Suprapubic skin (tissue), 4 donors: ENCODE data around the gene SLC38A9. TPM values are rescaled to one million over a fixed set of nuclear protein-coding genes. Genes with fewer than 3 reads are reported as not detected.
A peak's percentile ranks its signal among the peaks of the same experiment; 100 is the strongest.
"Not testable (repeated sequence)": the region's sequence is repeated elsewhere in the genome, so short reads cannot be mapped to it uniquely, and the experiment has no call there.

Experiments
- DNase-seq, 2 donors: peaks; one replicate each; pipeline ENCODE4 v3.0.0-alpha.2; 2019; ENCODE audit warnings: low spot score in 2 of 2
- H3K27ac ChIP-seq: fragments of 200-600 bp; sonication (generic); one replicate; pipeline ENCODE4 v1.5.1; 2019
- H3K27me3 ChIP-seq: fragments of 200-600 bp; sonication (generic); one replicate; pipeline ENCODE4 v1.5.1; 2019
- H3K36me3 ChIP-seq: fragments of 200-600 bp; sonication (generic); one replicate; pipeline ENCODE4 v1.5.1; 2019
- H3K4me1 ChIP-seq: fragments of 200-600 bp; sonication (generic); one replicate; pipeline ENCODE4 v1.5.1; 2019
- H3K4me3 ChIP-seq: fragments of 200-600 bp; sonication (generic); one replicate; pipeline ENCODE4 v1.5.1; 2019; ENCODE audit warnings: mild to moderate bottlenecking
- H3K9me3 ChIP-seq: fragments of 200-600 bp; sonication (generic); one replicate; pipeline ENCODE4 v1.5.1; 2019
- CTCF ChIP-seq, 2 donors: fragments of 200-600 bp in 1 of 2; fragments of 450-650 bp in 1 of 2; sonication (generic) in 1 of 2; IDR thresholded peaks; one replicate each; pipeline ENCODE4 v1.5.1; 2016 to 2019; ENCODE audit warnings: antibody characterized with exemption in 2 of 2, mild to moderate bottlenecking in 1 of 2, moderate library complexity in 1 of 2
- EP300 ChIP-seq: sonication (generic); formaldehyde crosslinking; IDR thresholded peaks from one replicate; pipeline ENCODE4 v1.6.1; 2017; ENCODE audit warnings: antibody characterized with exemption
- POLR2A ChIP-seq, 2 donors: fragments of 450-650 bp; IDR thresholded peaks; one replicate each; pipeline ENCODE4 v1.6.1; 2017; ENCODE audit warnings: antibody characterized with exemption in 2 of 2, mild to moderate bottlenecking in 2 of 2, moderate library complexity in 2 of 2
- POLR2AphosphoS5 ChIP-seq, 3 donors: sonication (generic); formaldehyde crosslinking; IDR thresholded peaks; one replicate each; pipeline ENCODE4 v1.6.1; 2017; ENCODE audit warnings: antibody characterized with exemption in 3 of 3
- WGBS: methylation state at CpG from one replicate; pipeline ENCODE4 v1.1.5; 2018; 5-methylcytosine and 5-hydroxymethylcytosine counted together
- total RNA-seq, 4 donors: library from RNA; depleted of rRNA; stranded (reverse); fragments of >200 nt; gene quantifications; one replicate each; pipeline ENCODE4 v1.1.0, GENCODE V29; 2016

The SLC38A9 gene
- total RNA-seq, 4 donors from 2014 or later: 13.9 to 52.6 (median 19.7) TPM

DNA sequence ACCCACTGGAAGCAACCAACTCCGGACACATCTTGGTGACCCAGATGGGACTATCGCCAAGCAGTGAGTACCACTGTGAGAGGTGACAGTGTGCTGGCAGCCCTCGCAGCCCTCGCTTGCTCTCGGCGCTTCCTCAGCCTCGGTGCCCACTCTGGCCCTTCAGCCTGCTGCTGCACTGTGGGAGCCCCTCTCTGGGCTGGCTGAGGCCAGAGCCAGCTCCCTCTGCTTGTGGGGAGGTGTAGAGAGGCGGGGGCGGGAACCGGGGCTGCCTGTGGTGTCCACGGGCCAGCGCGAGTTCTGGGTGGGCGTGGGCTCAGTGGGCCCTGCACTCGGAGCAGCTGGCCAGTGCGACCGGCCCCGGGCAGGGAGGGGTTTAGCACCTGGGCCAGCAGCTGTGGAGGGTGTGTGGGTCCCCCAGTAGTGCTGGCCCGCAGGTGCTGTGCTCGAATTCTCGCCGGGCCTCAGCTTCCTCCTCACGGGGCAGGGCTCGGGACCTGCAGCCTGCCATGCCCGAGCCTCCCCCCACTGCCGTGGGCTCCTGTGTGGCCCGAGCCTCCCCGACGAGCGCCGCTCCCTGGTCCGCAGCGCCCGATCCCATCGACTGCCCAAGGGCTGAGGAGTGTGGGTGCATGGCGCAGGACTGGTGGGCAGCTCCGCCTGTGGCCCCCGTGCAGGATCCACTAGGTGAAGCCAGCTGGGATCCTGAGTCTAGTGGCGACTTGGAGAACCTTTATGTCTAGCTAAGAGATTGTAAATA is 98.8 kb downstream of the SLC38A9 start:
- 100% methylated on average over 12 of the region's 39 CpGs for WGBS
- Histone ChIP-seq H3K27ac (no peak overlapping the region), H3K9me3 (no peaks in the 10 kb centered on the region), H3K36me3 (no peaks in the 10 kb centered on the region), H3K4me3 (no peak overlapping the region), H3K27me3 (no peaks in the 10 kb centered on the region), H3K4me1 (peaks cover 4% of the 10 kb centered on the region)
- no peak for TF ChIP-seq POLR2AphosphoS5 (IDR thresholded peaks at IDR 0.05)
- TF ChIP-seq CTCF (IDR thresholded peaks at IDR 0.05): no peak
- no peak for TF ChIP-seq EP300
- TF ChIP-seq POLR2A (IDR thresholded peaks at IDR 0.05): no peak
- DNase-seq: no peak

DNA sequence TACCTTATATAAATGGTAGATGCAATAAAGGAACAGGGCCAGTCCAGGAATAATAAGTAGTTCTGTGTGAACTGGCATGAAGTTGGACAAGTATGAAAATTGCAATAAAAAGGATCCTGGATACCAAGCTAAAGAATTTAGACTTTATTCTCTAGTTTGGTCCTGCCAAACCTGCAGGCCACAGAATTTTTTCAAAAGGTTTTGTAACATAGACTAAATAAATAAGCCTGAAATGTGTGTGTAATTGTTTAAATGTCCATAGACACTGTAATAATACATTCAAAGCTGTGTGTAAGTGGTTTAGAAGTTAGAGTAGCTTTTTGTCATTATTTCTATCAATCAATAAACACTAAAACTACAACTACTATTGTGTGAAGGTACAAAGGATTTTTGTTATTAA is 101.6 kb downstream of the SLC38A9 start:
- no peaks in the 10 kb centered on the region for H3K4me1 ChIP-seq
- no peak overlapping the region for H3K27ac ChIP-seq
- DNase-seq: no peak

GRCh38 chr5:55609413-55609812 is 102.7 kb downstream of the SLC38A9 start:
- H3K36me3 ChIP-seq: no peaks in the 10 kb centered on the region
- no peaks in the 10 kb centered on the region for H3K4me1 ChIP-seq
- no peak for TF ChIP-seq POLR2AphosphoS5 (IDR thresholded peaks at IDR 0.05)
- TF ChIP-seq POLR2A (IDR thresholded peaks at IDR 0.05): no peak
- DNase-seq: no peak
- no peaks in the 10 kb centered on the region for H3K27me3 ChIP-seq
- H3K9me3 ChIP-seq: no peaks in the 10 kb centered on the region
- H3K4me3 ChIP-seq: no peak overlapping the region
- no peak overlapping the region for H3K27ac ChIP-seq
- WGBS: 90% methylated on average over 1 of the region's 1 CpG

More for the DNA sequence above, 101.6 kb downstream of the SLC38A9 start:
- Histone ChIP-seq H3K36me3 (no peaks in the 10 kb centered on the region), H3K9me3 (no peaks in the 10 kb centered on the region), H3K4me3 (no peak overlapping the region), H3K27me3 (no peaks in the 10 kb centered on the region)
- no peak for TF ChIP-seq POLR2AphosphoS5 (IDR thresholded peaks at IDR 0.05)
- TF ChIP-seq POLR2A (IDR thresholded peaks at IDR 0.05): no peak
- TF ChIP-seq CTCF (IDR thresholded peaks at IDR 0.05): no peak
- TF ChIP-seq EP300: no peak

GRCh38 chr5:55608595-55609349 is 103.4 kb downstream of the SLC38A9 start:
- Histone ChIP-seq H3K27ac (no peak overlapping the region), H3K27me3 (no peaks in the 10 kb centered on the region), H3K4me3 (no peak overlapping the region), H3K9me3 (no peaks in the 10 kb centered on the region), H3K36me3 (no peaks in the 10 kb centered on the region), H3K4me1 (peaks cover 4% of the 10 kb centered on the region)
- 75% methylated on average over 6 of the region's 6 CpGs for WGBS
- no peak for DNase-seq
- TF ChIP-seq EP300 (no peak), POLR2AphosphoS5 (IDR thresholded peaks at IDR 0.05) (no peak)

DNA sequence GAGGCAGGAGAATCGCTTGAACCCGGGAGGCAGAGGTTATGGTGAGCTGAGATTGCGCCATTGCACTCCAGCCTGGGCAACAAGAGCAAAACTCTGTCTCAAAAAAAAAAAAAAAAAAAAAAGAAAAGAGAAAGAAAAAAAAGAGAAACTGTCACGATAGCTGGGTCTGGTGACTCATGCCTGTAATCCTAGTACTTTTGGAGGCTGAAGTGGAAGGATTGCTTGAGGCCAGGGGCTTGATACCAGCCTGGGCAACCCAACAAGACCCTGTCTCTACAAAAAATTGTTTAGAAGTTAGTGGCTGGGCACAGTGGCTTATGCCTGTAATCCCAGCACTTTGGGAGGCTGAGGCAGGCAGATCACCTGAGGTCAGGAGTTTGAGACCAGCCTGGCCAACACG is 104.8 kb downstream of the SLC38A9 start:
- DNase-seq, H3K36me3 ChIP-seq: not testable (repeated sequence)
- 57% methylated on average over 5 of the region's 5 CpGs for WGBS

GRCh38 chr5:55604611-55605067 is 107.5 kb downstream of the SLC38A9 start:
- WGBS: 81% methylated on average over 7 of the region's 7 CpGs

More for the DNA sequence above, 104.8 kb downstream of the SLC38A9 start:
- H3K9me3 ChIP-seq, H3K27ac ChIP-seq, H3K4me3 ChIP-seq, H3K27me3 ChIP-seq: not testable (repeated sequence)
- peaks cover 17% of the 10 kb centered on the region for H3K4me1 ChIP-seq

DNA sequence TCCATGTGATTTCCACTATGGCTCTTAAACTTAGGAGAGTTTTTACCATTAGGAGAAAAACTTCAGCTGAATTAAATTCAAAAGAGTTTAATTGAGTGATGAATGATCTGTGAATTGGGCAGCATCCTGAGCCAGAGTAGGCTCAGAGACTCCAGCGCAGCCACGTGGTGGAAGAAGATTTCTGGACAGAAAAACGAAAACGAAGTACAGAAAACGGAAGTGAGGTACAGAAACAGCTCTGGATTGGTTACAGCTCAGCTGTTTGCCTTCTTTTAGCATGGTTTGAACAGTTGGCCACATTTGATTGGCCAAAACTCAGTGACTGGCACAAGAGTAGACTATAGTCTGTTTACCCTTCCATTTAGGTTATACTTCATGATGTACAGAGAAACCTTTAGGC is 108.2 kb downstream of the SLC38A9 start:
- no peak for TF ChIP-seq POLR2A (IDR thresholded peaks at IDR 0.05)
- no peak for TF ChIP-seq POLR2AphosphoS5 (IDR thresholded peaks at IDR 0.05)
- TF ChIP-seq CTCF (IDR thresholded peaks at IDR 0.05): no peak
- no peak for TF ChIP-seq EP300
- Histone ChIP-seq H3K4me3 (no peak overlapping the region), H3K9me3 (no peaks in the 10 kb centered on the region), H3K27me3 (no peaks in the 10 kb centered on the region), H3K36me3 (no peaks in the 10 kb centered on the region), H3K27ac (peak overlapping the region; percentile 94), H3K4me1 (peaks cover 44% of the 10 kb centered on the region)
- no peak for DNase-seq
- WGBS: 53% methylated on average over 5 of the region's 5 CpGs

More at GRCh38 chr5:55604611-55605067, 107.5 kb downstream of the SLC38A9 start:
- Histone ChIP-seq H3K9me3 (no peaks in the 10 kb centered on the region), H3K27me3 (no peaks in the 10 kb centered on the region), H3K27ac (peak overlapping the region; percentile 94), H3K36me3 (no peaks in the 10 kb centered on the region), H3K4me1 (peaks cover 43% of the 10 kb centered on the region), H3K4me3 (no peak overlapping the region)
- TF ChIP-seq POLR2AphosphoS5 (IDR thresholded peaks at IDR 0.05): no peak
- no peak for DNase-seq
